Stomach (tissue), 9 donors: ENCODE data around the gene PRKCE. TPM values are rescaled to one million over a fixed set of nuclear protein-coding genes. Genes with fewer than 3 reads are reported as not detected.

Experiments
- DNase-seq, 2 donors: peaks; one replicate each; pipeline versions ENCODE4 v3.0.0 to v3.0.0-alpha.2; 2013 to 2019
- H3K27ac ChIP-seq, 5 donors: fragments of 200-600 bp in 4 of 5; sonication (generic) in 4 of 5; one replicate each; pipeline ENCODE4 v1.5.1; 2013 to 2019; ENCODE audit warnings: mild to moderate bottlenecking in 1 of 5, moderate library complexity in 1 of 5
- H3K27me3 ChIP-seq, 3 donors: fragments of 200-600 bp; sonication (generic); one replicate each; pipeline ENCODE4 v1.5.1; 2017 to 2019; ENCODE audit warnings: mixed run types in 1 of 3
- H3K36me3 ChIP-seq, 4 donors: fragments of 200-600 bp; sonication (generic); 1 replicate in 3 of 4; 2 replicates in 1 of 4; pipeline ENCODE4 v1.5.1; 2016 to 2019
- H3K4me1 ChIP-seq, 4 donors: fragments of 200-600 bp; sonication (generic); one replicate each; pipeline ENCODE4 v1.5.1; 2016 to 2019
- H3K4me3 ChIP-seq, 4 donors: fragments of 200-600 bp; sonication (generic) in 3 of 4; one replicate each; pipeline ENCODE4 v1.5.1; 2016 to 2019; ENCODE audit warnings: mild to moderate bottlenecking in 1 of 4
- H3K9me3 ChIP-seq, 4 donors: fragments of 200-600 bp; sonication (generic); one replicate each; pipeline ENCODE4 v1.5.1; 2016 to 2019
- CTCF ChIP-seq, 7 experiments: fragments of 450-650 bp in 4 of 7; fragments of 200-600 bp in 3 of 7; sonication (generic) in 3 of 7; IDR thresholded peaks; one replicate each; pipeline ENCODE4 v1.5.1; 2016 to 2019; ENCODE audit warnings: antibody characterized with exemption in 7 of 7, control low read depth in 2 of 7, mild to moderate bottlenecking in 1 of 7
- EP300 ChIP-seq: sonication (generic); formaldehyde crosslinking; IDR thresholded peaks from one replicate; pipeline ENCODE4 v1.6.1; 2017; ENCODE audit warnings: antibody characterized with exemption
- POLR2A ChIP-seq, 4 donors: fragments of 450-650 bp; IDR thresholded peaks; one replicate each; pipeline ENCODE4 v1.6.1; 2016; ENCODE audit warnings: antibody characterized with exemption in 4 of 4, control low read depth in 2 of 4, mild to moderate bottlenecking in 1 of 4, moderate library complexity in 1 of 4
- POLR2AphosphoS5 ChIP-seq, 3 donors: sonication (generic); formaldehyde crosslinking; IDR thresholded peaks; one replicate each; pipeline ENCODE4 v1.6.1; 2016; ENCODE audit warnings: antibody characterized with exemption in 3 of 3
- WGBS, 5 donors: extraction: QIAGEN DNeasy Blood & Tissue Kit in 3 of 5; methylation state at CpG; one replicate each; pipeline versions ENCODE4 v1.1.5 to v1.1.7; 2013 to 2018; 5-methylcytosine and 5-hydroxymethylcytosine counted together
- intact Hi-C: fragments of 100-400 bp; cut with DNase I; formaldehyde crosslinking; loops from one replicate; pipeline ENCODE4 v1.15.1; 2023; ENCODE audit warnings: low total_unique reads
- polyA plus RNA-seq, 3 donors: library from polyadenylated mRNA; stranded (reverse); fragments of 200-250 nt; gene quantifications; one replicate each; pipeline ENCODE4 v1.2.3, GENCODE V29; 2013
- total RNA-seq, 5 donors: library from RNA; depleted of rRNA; stranded (reverse); fragments of >200 nt; gene quantifications; one replicate each; pipeline versions ENCODE4 v1.1.0 to v1.2.3, GENCODE V29; 2014 to 2016
- donor health status: healthy with polysubstance abuse.
- donor health status: Bipolar disorder and iron deficiency.
- donor health status: healthy.

PRKCE gene
- total and polyA plus RNA-seq, 8 donors, result 2.0 to 92.0 (median 10.0) TPM

- WGBS, 5 donors, result 16 to 23% (median 19%) methylated on average over 8 of the region's 8 CpGs
- TF ChIP-seq POLR2A (IDR thresholded peaks at IDR 0.05) (no peak), POLR2AphosphoS5 (IDR thresholded peaks at IDR 0.05) (peak in 2 of 3 donors; percentile 39 to 71), EP300 (peak; percentile 37), CTCF (IDR thresholded peaks at IDR 0.05) (no peak)
- H3K27ac ChIP-seq, result peak overlapping the region; percentile 44 to 67 (median 59)
These were observed 209.0 kb downstream of the PRKCE start for GRCh38 chr2:45860136-45861121.

GRCh38 chr2:45862843-45863242 is 211.4 kb downstream of the PRKCE start:
- Histone ChIP-seq H3K4me1 (peaks cover 16 to 50% (median 34%) of the 10 kb centered on the region in 4 donors), H3K9me3 (no peaks in the 10 kb centered on the region), H3K4me3 (no peak overlapping the region), H3K27me3 (no peaks in the 10 kb centered on the region), H3K27ac (no peak overlapping the region), H3K36me3 (no peaks in the 10 kb centered on the region)
- 47 to 94% (median 75%) methylated on average over 2 of the region's 2 CpGs for WGBS, 5 donors
- no peak for DNase-seq
- intact Hi-C loops, result no loop called here
- no peak for TF ChIP-seq CTCF (IDR thresholded peaks at IDR 0.05)
- no peak for TF ChIP-seq EP300
- no peak for TF ChIP-seq POLR2A (IDR thresholded peaks at IDR 0.05)
- TF ChIP-seq POLR2AphosphoS5 (IDR thresholded peaks at IDR 0.05), result no peak

More at GRCh38 chr2:45860136-45861121, 209.0 kb downstream of the PRKCE start:
- H3K9me3 ChIP-seq, result no peaks in the 10 kb centered on the region
- no peaks in the 10 kb centered on the region for H3K36me3 ChIP-seq
- H3K4me1 ChIP-seq, result peaks cover 18 to 72% (median 46%) of the 10 kb centered on the region in 4 donors
- no peaks in the 10 kb centered on the region for H3K27me3 ChIP-seq
- peak overlapping the region; percentile 22 to 33 (median 26) for H3K4me3 ChIP-seq
- peak; percentile 33 to 84 for DNase-seq
- intact Hi-C loops, result no loop called here

- Histone ChIP-seq H3K36me3 (no peaks in the 10 kb centered on the region), H3K4me3 (no peak overlapping the region), H3K27ac (no peak overlapping the region), H3K4me1 (peaks cover 16 to 43% (median 30%) of the 10 kb centered on the region in 4 donors), H3K27me3 (no peaks in the 10 kb centered on the region), H3K9me3 (no peaks in the 10 kb centered on the region)
- WGBS, 5 donors, result 91 to 97% (median 95%) methylated on average over 4 of the region's 4 CpGs
- intact Hi-C loops, result no loop called here
- no peak for TF ChIP-seq POLR2AphosphoS5 (IDR thresholded peaks at IDR 0.05)
- no peak for TF ChIP-seq EP300
- TF ChIP-seq CTCF (IDR thresholded peaks at IDR 0.05), result no peak
- TF ChIP-seq POLR2A (IDR thresholded peaks at IDR 0.05), result no peak
- no peak for DNase-seq
These were observed 212.6 kb downstream of the PRKCE start for GRCh38 chr2:45864121-45864520.

- intact Hi-C loops, result no loop called here
- no peaks in the 10 kb centered on the region for H3K36me3 ChIP-seq
- no peak for TF ChIP-seq POLR2AphosphoS5 (IDR thresholded peaks at IDR 0.05)
- no peak for TF ChIP-seq CTCF (IDR thresholded peaks at IDR 0.05)
- no peak for TF ChIP-seq POLR2A (IDR thresholded peaks at IDR 0.05)
- no peak for TF ChIP-seq EP300
- H3K4me3 ChIP-seq, result no peak overlapping the region
- no peaks in the 10 kb centered on the region for H3K27me3 ChIP-seq
- no peaks in the 10 kb centered on the region for H3K9me3 ChIP-seq
- peaks cover 0 to 19% (median 8%) of the 10 kb centered on the region in 4 donors for H3K4me1 ChIP-seq
- DNase-seq, result no peak
- 78 to 87% (median 86%) methylated on average over 3 of the region's 3 CpGs for WGBS, 5 donors
- no peak overlapping the region for H3K27ac ChIP-seq
These were observed 215.9 kb downstream of the PRKCE start for GRCh38 chr2:45867349-45867748.
